ENCODE data around the gene CLEC18A.
"Not testable (repeated sequence)": the region's sequence is repeated elsewhere in the genome, so short reads cannot be mapped to it uniquely, and the experiment has no call there.

Gene CLEC18A

GRCh38 chr16:69951017-69951671, at the start of gene CLEC18A:
Gene CLEC18A (plus strand): TSS chr16:69951334. CDS start chr16:69951367, 33 bp downstream.
- DNase-seq = not testable (repeated sequence)

- no peak for DNase-seq
Measured at GRCh38 chr16:69903865-69904415, 47.2 kb upstream of the CLEC18A start.

- no peak for DNase-seq
Measured at GRCh38 chr16:69904495-69905170, 46.5 kb upstream of the CLEC18A start.

- DNase-seq = no peak
Measured at GRCh38 chr16:69905171-69905555, 46.0 kb upstream of the CLEC18A start.

GRCh38 chr16:69906838-69907401, 44.2 kb upstream of the CLEC18A start:
- DNase-seq = no peak

- DNase-seq = no peak
Measured at GRCh38 chr16:69909043-69909442, 42.1 kb upstream of the CLEC18A start.

GRCh38 chr16:69909760-69910159, 41.4 kb upstream of the CLEC18A start:
- no peak for DNase-seq

- no peak for DNase-seq
Measured at GRCh38 chr16:69910964-69911363, 40.2 kb upstream of the CLEC18A start.

GRCh38 chr16:69916462-69916861, 34.7 kb upstream of the CLEC18A start:
- DNase-seq = no peak

GRCh38 chr16:69917311-69917710, 33.8 kb upstream of the CLEC18A start:
- no peak for DNase-seq

GRCh38 chr16:69917739-69918138, 33.4 kb upstream of the CLEC18A start:
- DNase-seq = no peak

GRCh38 chr16:69918241-69918640, 32.9 kb upstream of the CLEC18A start:
- DNase-seq = no peak

- no peak for DNase-seq
Measured at GRCh38 chr16:69921127-69921526, 30.0 kb upstream of the CLEC18A start.

GRCh38 chr16:69922200-69922599, 28.9 kb upstream of the CLEC18A start:
- no peak for DNase-seq

- DNase-seq = no peak
Measured at GRCh38 chr16:69924041-69924775, 26.9 kb upstream of the CLEC18A start.

GRCh38 chr16:69924777-69925191, 26.4 kb upstream of the CLEC18A start:
- no peak for DNase-seq

GRCh38 chr16:69925311-69925710, 25.8 kb upstream of the CLEC18A start:
- DNase-seq = no peak

GRCh38 chr16:69926241-69926640, 24.9 kb upstream of the CLEC18A start:
- no peak for DNase-seq

GRCh38 chr16:69927056-69927757, 23.9 kb upstream of the CLEC18A start:
- DNase-seq = no peak

- no peak for DNase-seq
Measured at GRCh38 chr16:69928856-69929400, 22.2 kb upstream of the CLEC18A start.

GRCh38 chr16:69929480-69929879, 21.7 kb upstream of the CLEC18A start:
- DNase-seq = no peak

- no peak for DNase-seq
Measured at GRCh38 chr16:69930117-69930776, 20.9 kb upstream of the CLEC18A start.

Measured in SHP77 treated with DMSO at 0.1 percent for 48 hours (cell line).